ENCODE data around the gene ANKRD28. TPM values are rescaled to one million over a fixed set of nuclear protein-coding genes. Genes with fewer than 3 reads are reported as not detected.
"Not testable (repeated sequence)": the region's sequence is repeated elsewhere in the genome, so short reads cannot be mapped to it uniquely, and the experiment has no call there.

Gene ANKRD28
- total RNA-seq, 2 donors from 2014 or later = 54.5 to 69.3 TPM

GRCh38 chr3:15630646-15631350 lies 167.0 kb downstream of the ANKRD28 start:
- Mint-ChIP-seq H3K36me3 (ENCODE audit: low read depth) (no peaks in the 10 kb centered on the region), H3K4me1 (peaks cover 28% of the 10 kb centered on the region), H3K27ac (peak overlapping the region; percentile 26), H3K9me3 (no peaks in the 10 kb centered on the region), H3K4me3 (peak overlapping the region; percentile 62), H3K27me3 (no peaks in the 10 kb centered on the region)
- ATAC-seq (replicated peaks) = peak; percentile 59

GRCh38 chr3:15629860-15630597 lies 167.8 kb downstream of the ANKRD28 start:
- H3K27me3 Mint-ChIP-seq = no peaks in the 10 kb centered on the region
- ATAC-seq (replicated peaks) = peak; percentile 97
- peak overlapping the region; percentile 26 for H3K27ac Mint-ChIP-seq
- no peaks in the 10 kb centered on the region for H3K36me3 Mint-ChIP-seq (ENCODE audit: low read depth)
- peak overlapping the region; percentile 62 for H3K4me3 Mint-ChIP-seq
- no peaks in the 10 kb centered on the region for H3K9me3 Mint-ChIP-seq
- H3K4me1 Mint-ChIP-seq = peaks cover 27% of the 10 kb centered on the region

GRCh38 chr3:15628967-15629366 lies 168.8 kb downstream of the ANKRD28 start:
- no peak for ATAC-seq (replicated peaks)
- Mint-ChIP-seq H3K27me3 (no peaks in the 10 kb centered on the region), H3K4me1 (peaks cover 34% of the 10 kb centered on the region)

GRCh38 chr3:15623535-15624440 lies 174.0 kb downstream of the ANKRD28 start:
- Mint-ChIP-seq H3K4me3 (peak overlapping the region; percentile 88), H3K9me3 (peaks cover 6% of the 10 kb centered on the region), H3K4me1 (peaks cover 31% of the 10 kb centered on the region)

More at GRCh38 chr3:15628967-15629366, 168.8 kb downstream of the ANKRD28 start:
- Mint-ChIP-seq H3K4me3 (peak overlapping the region; percentile 62), H3K27ac (no peak overlapping the region), H3K36me3 (ENCODE audit: low read depth) (peaks cover 4% of the 10 kb centered on the region), H3K9me3 (no peaks in the 10 kb centered on the region)

GRCh38 chr3:15619659-15620464 lies 177.9 kb downstream of the ANKRD28 start:
- not testable (repeated sequence) for H3K9me3 Mint-ChIP-seq; H3K27ac Mint-ChIP-seq; H3K36me3 Mint-ChIP-seq (ENCODE audit: low read depth); H3K4me3 Mint-ChIP-seq; ATAC-seq (replicated peaks); H3K27me3 Mint-ChIP-seq
- peaks cover 24% of the 10 kb centered on the region for H3K4me1 Mint-ChIP-seq

More at GRCh38 chr3:15623535-15624440, 174.0 kb downstream of the ANKRD28 start:
- ATAC-seq (replicated peaks) = peak; percentile 73
- peaks cover 9% of the 10 kb centered on the region for H3K36me3 Mint-ChIP-seq (ENCODE audit: low read depth)
- no peaks in the 10 kb centered on the region for H3K27me3 Mint-ChIP-seq
- H3K27ac Mint-ChIP-seq = peak overlapping the region; percentile 78

Other genes starting within 250 kb of the ANKRD28 start
- 10 to 100 TPM; 20.0 to 26.6 TPM for gene HACL1, start 196.4 kb downstream of the ANKRD28 start, total RNA-seq
- gene BTD, start 196.2 kb downstream of the ANKRD28 start, total RNA-seq = 10 to 100 TPM in 1 of 2 donors, 1 to 10 TPM in 1; 9.9 to 15.2 TPM

Measured in activated T-helper 17 cell treated with anti-CD3 and anti-CD28 coated beads, Interleukin-2, amount 50 U/mL, for 72 hours (primary cell).